ENCODE data around the gene F3. TPM values are rescaled to one million over a fixed set of nuclear protein-coding genes. Genes with fewer than 3 reads are reported as not detected.

Gene F3
- total and polyA plus RNA-seq, 2 of the 13 experiments (the other 11 are each of a cell fraction or from before 2014, with no cell fraction given): 5.8 to 9.0 TPM

GRCh38 chr1:94519351-94519750, 22.2 kb downstream of the F3 start (continued):
- TF ChIP-seq ZNF292 (CRISPR knock-in tag; IDR thresholded peaks at IDR 0.05; ENCODE audit: borderline replicate concordance, low read depth) (no peak), KDM2A (CRISPR knock-in tag; IDR thresholded peaks at IDR 0.05; ENCODE audit: borderline replicate concordance, low read depth) (no peak), PHB2 (IDR thresholded peaks at IDR 0.05; ENCODE audit: partially characterized antibody) (no peak), ZNF451 (CRISPR knock-in tag; IDR thresholded peaks at IDR 0.05) (no peak), GMEB2 (CRISPR knock-in tag; IDR thresholded peaks at IDR 0.05; ENCODE audit: low read depth) (no peak), ZNF724P (CRISPR knock-in tag; IDR thresholded peaks at IDR 0.05; ENCODE audit: borderline replicate concordance) (no peak), ZNF30 (CRISPR knock-in tag; IDR thresholded peaks at IDR 0.05) (no peak), SAFB2 (CRISPR knock-in tag; IDR thresholded peaks at IDR 0.05; ENCODE audit: borderline replicate concordance, low read depth) (no peak), ETS1 (CRISPR knock-in tag; IDR thresholded peaks at IDR 0.05) (no peak)
- TF ChIP-seq, protein P1, sequence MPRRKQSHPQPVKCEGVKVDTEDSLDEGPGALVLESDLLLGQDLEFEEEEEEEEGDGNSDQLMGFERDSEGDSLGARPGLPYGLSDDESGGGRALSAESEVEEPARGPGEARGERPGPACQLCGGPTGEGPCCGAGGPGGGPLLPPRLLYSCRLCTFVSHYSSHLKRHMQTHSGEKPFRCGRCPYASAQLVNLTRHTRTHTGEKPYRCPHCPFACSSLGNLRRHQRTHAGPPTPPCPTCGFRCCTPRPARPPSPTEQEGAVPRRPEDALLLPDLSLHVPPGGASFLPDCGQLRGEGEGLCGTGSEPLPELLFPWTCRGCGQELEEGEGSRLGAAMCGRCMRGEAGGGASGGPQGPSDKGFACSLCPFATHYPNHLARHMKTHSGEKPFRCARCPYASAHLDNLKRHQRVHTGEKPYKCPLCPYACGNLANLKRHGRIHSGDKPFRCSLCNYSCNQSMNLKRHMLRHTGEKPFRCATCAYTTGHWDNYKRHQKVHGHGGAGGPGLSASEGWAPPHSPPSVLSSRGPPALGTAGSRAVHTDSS (CRISPR knock-in tag; conservative IDR thresholded peaks at IDR 0.05): no peak
